Right ventricle myocardium inferior (tissue), 1 donor: ENCODE results near the gene SLC9A3. TPM values are rescaled to one million over a fixed set of nuclear protein-coding genes. Genes with fewer than 3 reads are reported as not detected.

ENCODE experiments used
- ATAC-seq: fragments of 200-7000 bp; cut with Tn5 transposase; one replicate; pipeline ENCODE4 v1.9.1; 2020; ENCODE audit warnings: mild to moderate bottlenecking, moderate library complexity
- DNase-seq: peaks from one replicate; pipeline ENCODE4 v3.0.0; 2021; ENCODE audit errors: missing footprints
- intact Hi-C: fragments of 100-400 bp; cut with DNase I; formaldehyde crosslinking; loops from one replicate; pipeline ENCODE4 v1.11.0; 2022
- microRNA-seq: library from miRNA; unstranded; fragments of <30 nt; microRNA quantifications from one replicate; pipeline ENCODE4 v1.2.0, GENCODE V29; 2020
- total RNA-seq: library from RNA; stranded (reverse); fragmentation: NEBNext Ultra II Directional; extraction: Animal tissue kit (Norgen Biotek cat#: 25700); gene quantifications from one replicate; pipeline ENCODE4 v1.2.1, GENCODE V29; 2021
- donor health status: DM: no; HTN: yes; CAD: no; lungs with severe emphysema.

Gene SLC9A3
- total RNA-seq, 1 donor from 2014 or later: 1.1 TPM

- ATAC-seq: no peak
These were observed 101.7 kb downstream of the SLC9A3 start for GRCh38 chr5:422323-423232.

GRCh38 chr5:421901-422300 is 102.3 kb downstream of the SLC9A3 start:
- ATAC-seq: no peak
- DNase-seq: no peak
- intact Hi-C loops: no loop called here

More at GRCh38 chr5:422323-423232, 101.7 kb downstream of the SLC9A3 start:
- no peak for DNase-seq
- intact Hi-C loops: no loop called here

- intact Hi-C loops: no loop called here
- no peak for ATAC-seq
- no peak for DNase-seq
These were observed 102.9 kb downstream of the SLC9A3 start for GRCh38 chr5:421287-421880.

- DNase-seq: no peak
- no peak for ATAC-seq
- intact Hi-C loops: no loop called here
These were observed 103.5 kb downstream of the SLC9A3 start for GRCh38 chr5:420632-421286.

Small RNA genes lying within 50 kb of the gene (microRNA-seq; reads per million reads assigned to microRNA genes)
- gene MIR4456: not detected

Other genes starting within 250 kb of the SLC9A3 start
- 2.1 TPM for gene AHRR, start 202.7 kb downstream of the SLC9A3 start, total RNA-seq
- gene EXOC3, start 81.3 kb downstream of the SLC9A3 start, total RNA-seq: 47.3 TPM
- 2.0 TPM for gene CEP72, start 87.9 kb upstream of the SLC9A3 start, total RNA-seq
- gene TPPP, start 168.9 kb upstream of the SLC9A3 start, total RNA-seq: 34.5 TPM